ENCODE measurements around the gene DMAC2L.
"Not testable (repeated sequence)": the region's sequence is repeated elsewhere in the genome, so short reads cannot be mapped to it uniquely, and the experiment has no call there.

DMAC2L gene

GRCh38 chr14:50357753-50358395 lies 45.8 kb downstream of the DMAC2L start:
- TF ChIP-seq POLR2AphosphoS5 (IDR thresholded peaks at IDR 0.05; ENCODE audit: low read depth, low read length) (no peak), TAF1 (IDR thresholded peaks at IDR 0.05; ENCODE audit: borderline replicate concordance, low read depth, low read length) (no peak), POLR2A (IDR thresholded peaks at IDR 0.05; ENCODE audit: low read depth, low read length) (no peak)
- no peak for FAIRE-seq

GRCh38 chr14:50359631-50360030 lies 47.5 kb downstream of the DMAC2L start:
- TF ChIP-seq POLR2A (IDR thresholded peaks at IDR 0.05; ENCODE audit: low read depth, low read length) = no peak
- TF ChIP-seq POLR2AphosphoS5 (IDR thresholded peaks at IDR 0.05; ENCODE audit: low read depth, low read length) = no peak
- TF ChIP-seq TAF1 (IDR thresholded peaks at IDR 0.05; ENCODE audit: borderline replicate concordance, low read depth, low read length) = no peak
- DNase-seq (ENCODE audit: insufficient read length) = no peak
- FAIRE-seq = no peak

More at GRCh38 chr14:50357753-50358395, 45.8 kb downstream of the DMAC2L start:
- no peak for DNase-seq (ENCODE audit: insufficient read length)

- no peak for DNase-seq (ENCODE audit: insufficient read length)
- TF ChIP-seq POLR2A (IDR thresholded peaks at IDR 0.05; ENCODE audit: low read depth, low read length) (no peak), POLR2AphosphoS5 (IDR thresholded peaks at IDR 0.05; ENCODE audit: low read depth, low read length) (no peak), TAF1 (IDR thresholded peaks at IDR 0.05; ENCODE audit: borderline replicate concordance, low read depth, low read length) (no peak)
- FAIRE-seq = no peak
These were observed 48.0 kb downstream of the DMAC2L start for GRCh38 chr14:50360093-50360492.

- no peak for FAIRE-seq
- TF ChIP-seq POLR2AphosphoS5 (IDR thresholded peaks at IDR 0.05; ENCODE audit: low read depth, low read length) (no peak), POLR2A (IDR thresholded peaks at IDR 0.05; ENCODE audit: low read depth, low read length) (no peak), TAF1 (IDR thresholded peaks at IDR 0.05; ENCODE audit: borderline replicate concordance, low read depth, low read length) (no peak)
- no peak for DNase-seq (ENCODE audit: insufficient read length)
These were observed 48.7 kb downstream of the DMAC2L start for GRCh38 chr14:50360851-50361250.

- not testable (repeated sequence) for DNase-seq (ENCODE audit: insufficient read length); FAIRE-seq
These were observed 49.6 kb downstream of the DMAC2L start for GRCh38 chr14:50361473-50362403.

- DNase-seq (ENCODE audit: insufficient read length) (no peak), FAIRE-seq (no peak)
- TF ChIP-seq POLR2A (IDR thresholded peaks at IDR 0.05; ENCODE audit: low read depth, low read length) = peak; percentile 63
- TF ChIP-seq POLR2AphosphoS5 (IDR thresholded peaks at IDR 0.05; ENCODE audit: low read depth, low read length) = 0 out of 2 replicates have a peak, but pooled peaks have one; percentile 20
- TF ChIP-seq TAF1 (IDR thresholded peaks at IDR 0.05; ENCODE audit: borderline replicate concordance, low read depth, low read length) = no peak
These were observed 50.9 kb downstream of the DMAC2L start for GRCh38 chr14:50362764-50363713.

- FAIRE-seq = peak; percentile 91
- TF ChIP-seq POLR2AphosphoS5 (IDR thresholded peaks at IDR 0.05; ENCODE audit: low read depth, low read length) = peak; percentile 62
- peak; percentile 61; the same call in 1 of the 2 replicates for TF ChIP-seq POLR2A (IDR thresholded peaks at IDR 0.05; ENCODE audit: low read depth, low read length)
- no peak for TF ChIP-seq TAF1 (IDR thresholded peaks at IDR 0.05; ENCODE audit: borderline replicate concordance, low read depth, low read length)
These were observed 51.6 kb downstream of the DMAC2L start for GRCh38 chr14:50363714-50364111.

GRCh38 chr14:50364792-50365191 lies 52.7 kb downstream of the DMAC2L start:
- no peak for TF ChIP-seq POLR2AphosphoS5 (IDR thresholded peaks at IDR 0.05; ENCODE audit: low read depth, low read length)
- TF ChIP-seq POLR2A (IDR thresholded peaks at IDR 0.05; ENCODE audit: low read depth, low read length) = no peak
- TF ChIP-seq TAF1 (IDR thresholded peaks at IDR 0.05; ENCODE audit: borderline replicate concordance, low read depth, low read length) = no peak
- DNase-seq (ENCODE audit: insufficient read length) (no peak), FAIRE-seq (no peak)

More at GRCh38 chr14:50363714-50364111, 51.6 kb downstream of the DMAC2L start:
- DNase-seq (ENCODE audit: insufficient read length) = peak; percentile 50

- not testable (repeated sequence) for FAIRE-seq; DNase-seq (ENCODE audit: insufficient read length)
These were observed 53.4 kb downstream of the DMAC2L start for GRCh38 chr14:50365572-50365971.

- DNase-seq (ENCODE audit: insufficient read length) (no peak), FAIRE-seq (no peak)
- TF ChIP-seq POLR2A (IDR thresholded peaks at IDR 0.05; ENCODE audit: low read depth, low read length) = no peak
- no peak for TF ChIP-seq POLR2AphosphoS5 (IDR thresholded peaks at IDR 0.05; ENCODE audit: low read depth, low read length)
- TF ChIP-seq TAF1 (IDR thresholded peaks at IDR 0.05; ENCODE audit: borderline replicate concordance, low read depth, low read length) = no peak
These were observed 54.0 kb downstream of the DMAC2L start for GRCh38 chr14:50366115-50366514.

- TF ChIP-seq POLR2A (IDR thresholded peaks at IDR 0.05; ENCODE audit: low read depth, low read length) (no peak), POLR2AphosphoS5 (IDR thresholded peaks at IDR 0.05; ENCODE audit: low read depth, low read length) (no peak), TAF1 (IDR thresholded peaks at IDR 0.05; ENCODE audit: borderline replicate concordance, low read depth, low read length) (no peak)
- no peak for FAIRE-seq
- DNase-seq (ENCODE audit: insufficient read length) = no peak
These were observed 54.5 kb downstream of the DMAC2L start for GRCh38 chr14:50366589-50366988.
